ENCODE measurements around the gene TMEM117. TPM values are rescaled to one million over a fixed set of nuclear protein-coding genes. Genes with fewer than 3 reads are reported as not detected.

Gene TMEM117
- polyA plus RNA-seq, 1 donor (not counting 4 experiments of a cell fraction or from before 2014, with no cell fraction given): 8.5 TPM

- Histone ChIP-seq H3K4me3 (ENCODE audit: control insufficient read depth in 2 of 3, extremely low read depth in 1 of 3, insufficient read depth in 2 of 3, low read depth in 1 of 3, low read length in 3 of 3) (no peak overlapping the region), H3K27me3 (ENCODE audit: control insufficient read depth, extremely low read depth, insufficient read depth, low read length) (no peaks in the 10 kb centered on the region), H2AFZ (ENCODE audit: control insufficient read depth, low read length) (no peak overlapping the region), H3K36me3 (ENCODE audit: control insufficient read depth in 2 of 2, extremely low read depth in 1 of 2, insufficient read depth in 2 of 2, low read length in 2 of 2) (no peaks in the 10 kb centered on the region), H4K20me1 (ENCODE audit: control insufficient read depth, extremely low read depth, insufficient read depth, low read length) (no peaks in the 10 kb centered on the region), H3K4me1 (ENCODE audit: control insufficient read depth, extremely low read depth, insufficient read depth, low read length) (peaks cover 4% of the 10 kb centered on the region), H3K4me2 (ENCODE audit: control insufficient read depth, extremely low read depth, insufficient read depth, low read depth, low read length) (peak overlapping the region; percentile 17), H3K9ac (ENCODE audit: control insufficient read depth, extremely low read depth, insufficient read depth, low read length) (no peak overlapping the region), H3K79me2 (ENCODE audit: control insufficient read depth, insufficient read depth, low read length) (no peaks in the 10 kb centered on the region), H3K9me3 (ENCODE audit: control insufficient read depth, low read depth, low read length) (no peaks in the 10 kb centered on the region), H3K9me1 (ENCODE audit: control insufficient read depth, extremely low read depth, insufficient read depth, low read length) (no peaks in the 10 kb centered on the region), H3K27ac (ENCODE audit: control insufficient read depth, insufficient read depth, low read length) (no peak overlapping the region)
- TF ChIP-seq CTCF (optimal IDR thresholded peaks at IDR 0.05 in 1 of 3, IDR thresholded peaks at IDR 0.05 in 1 of 3, conservative IDR thresholded peaks at IDR 0.05 in 1 of 3; ENCODE audit: extremely low read depth in 1 of 3, insufficient read depth in 2 of 3, low read length in 3 of 3): no peak
- no peak for TF ChIP-seq EZH2 (IDR thresholded peaks at IDR 0.05; ENCODE audit: low read length)
- dilution Hi-C loops (cut with MboI; ENCODE audit: extremely low pct_ligation_motif_present, low sequenced_read_pairs): no loop called here
- no peak for DNase-seq (ENCODE audit: low read depth, low spot score)
- peak; percentile 9 for FAIRE-seq
These were observed 281.5 kb downstream of the TMEM117 start for GRCh38 chr12:44117337-44117736.

- H3K9me1 ChIP-seq (ENCODE audit: control insufficient read depth, extremely low read depth, insufficient read depth, low read length): no peaks in the 10 kb centered on the region
- H3K9ac ChIP-seq (ENCODE audit: control insufficient read depth, extremely low read depth, insufficient read depth, low read length): no peak overlapping the region
- no peaks in the 10 kb centered on the region for H3K79me2 ChIP-seq (ENCODE audit: control insufficient read depth, insufficient read depth, low read length)
- no peaks in the 10 kb centered on the region for H4K20me1 ChIP-seq (ENCODE audit: control insufficient read depth, extremely low read depth, insufficient read depth, low read length)
- dilution Hi-C loops (cut with MboI; ENCODE audit: extremely low pct_ligation_motif_present, low sequenced_read_pairs): no loop called here
- DNase-seq (ENCODE audit: low read depth, low spot score) (no peak), FAIRE-seq (no peak)
- H3K9me3 ChIP-seq (ENCODE audit: control insufficient read depth, low read depth, low read length): no peaks in the 10 kb centered on the region
- peaks cover 4% of the 10 kb centered on the region for H3K4me1 ChIP-seq (ENCODE audit: control insufficient read depth, extremely low read depth, insufficient read depth, low read length)
- no peak overlapping the region for H3K4me2 ChIP-seq (ENCODE audit: control insufficient read depth, extremely low read depth, insufficient read depth, low read depth, low read length)
- TF ChIP-seq CTCF (optimal IDR thresholded peaks at IDR 0.05 in 1 of 3, IDR thresholded peaks at IDR 0.05 in 1 of 3, conservative IDR thresholded peaks at IDR 0.05 in 1 of 3; ENCODE audit: extremely low read depth in 1 of 3, insufficient read depth in 2 of 3, low read length in 3 of 3): no peak
- TF ChIP-seq EZH2 (IDR thresholded peaks at IDR 0.05; ENCODE audit: low read length): no peak
- no peaks in the 10 kb centered on the region for H3K36me3 ChIP-seq (ENCODE audit: control insufficient read depth in 2 of 2, extremely low read depth in 1 of 2, insufficient read depth in 2 of 2, low read length in 2 of 2)
- H2AFZ ChIP-seq (ENCODE audit: control insufficient read depth, low read length): no peak overlapping the region
- no peak overlapping the region for H3K27ac ChIP-seq (ENCODE audit: control insufficient read depth, insufficient read depth, low read length)
- no peak overlapping the region for H3K4me3 ChIP-seq (ENCODE audit: control insufficient read depth in 2 of 3, extremely low read depth in 1 of 3, insufficient read depth in 2 of 3, low read depth in 1 of 3, low read length in 3 of 3)
- no peaks in the 10 kb centered on the region for H3K27me3 ChIP-seq (ENCODE audit: control insufficient read depth, extremely low read depth, insufficient read depth, low read length)
These were observed 283.1 kb downstream of the TMEM117 start for GRCh38 chr12:44118946-44119345.

All from keratinocyte (primary cell).